ENCODE results near the gene TNFAIP1. TPM values are rescaled to one million over a fixed set of nuclear protein-coding genes. Genes with fewer than 3 reads are reported as not detected.

The TNFAIP1 gene
- total and polyA plus RNA-seq, 8 donors = 1.7 to 50.4 (median 20.3) TPM

- H3K4me3 ChIP-seq = no peak overlapping the region
- intact Hi-C loops (cut with DNase I; ENCODE audit: low total_unique reads) = no loop called here
- no peaks in the 10 kb centered on the region for H3K9me3 ChIP-seq
- WGBS, 5 donors = 31 to 61% (median 35%) methylated on average over 7 of the region's 7 CpGs
- peak; percentile 52 to 84 for DNase-seq
- H3K27me3 ChIP-seq = no peaks in the 10 kb centered on the region
- H3K4me1 ChIP-seq = peaks cover 15 to 58% (median 27%) of the 10 kb centered on the region in 4 donors
- H3K27ac ChIP-seq = peak overlapping the region; percentile 42 to 81 (median 68)
- peaks cover 31 to 53% (median 50%) of the 10 kb centered on the region in 4 donors for H3K36me3 ChIP-seq
- peak in 1 of 3 donors; percentile 36 for TF ChIP-seq POLR2AphosphoS5 (IDR thresholded peaks at IDR 0.05)
- no peak for TF ChIP-seq EP300 (IDR thresholded peaks at IDR 0.05)
Measured at GRCh38 chr17:28326114-28326513, 9.4 kb upstream of the TNFAIP1 start.

- DNase-seq = peak in 1 of 2 donors; percentile 16
- Histone ChIP-seq H3K27me3 (no peaks in the 10 kb centered on the region), H3K27ac (peak overlapping the region; percentile 12 to 81 (median 68)), H3K4me1 (peaks cover 16 to 54% (median 26%) of the 10 kb centered on the region in 4 donors), H3K36me3 (peaks cover 36 to 63% (median 59%) of the 10 kb centered on the region in 4 donors), H3K9me3 (no peaks in the 10 kb centered on the region), H3K4me3 (no peak overlapping the region)
- WGBS, 5 donors = 77 to 93% (median 85%) methylated on average over 9 of the region's 9 CpGs
- TF ChIP-seq POLR2AphosphoS5 (IDR thresholded peaks at IDR 0.05) (no peak), CTCF (IDR thresholded peaks at IDR 0.05) (no peak), POLR2A (IDR thresholded peaks at IDR 0.05) (no peak), EP300 (IDR thresholded peaks at IDR 0.05) (no peak)
- intact Hi-C loops (cut with DNase I; ENCODE audit: low total_unique reads) = no loop called here
Measured at GRCh38 chr17:28327031-28327607, 8.4 kb upstream of the TNFAIP1 start.

GRCh38 chr17:28327709-28328108, 7.9 kb upstream of the TNFAIP1 start:
- WGBS, 5 donors = 48 to 60% (median 50%) methylated on average over 3 of the region's 3 CpGs
- no peak overlapping the region for H3K27ac ChIP-seq
- intact Hi-C loops (cut with DNase I; ENCODE audit: low total_unique reads) = no loop called here
- H3K4me1 ChIP-seq = peaks cover 20 to 55% (median 27%) of the 10 kb centered on the region in 4 donors
- TF ChIP-seq EP300 (IDR thresholded peaks at IDR 0.05) (no peak), POLR2A (IDR thresholded peaks at IDR 0.05) (no peak), POLR2AphosphoS5 (IDR thresholded peaks at IDR 0.05) (no peak), CTCF (IDR thresholded peaks at IDR 0.05) (no peak)
- no peaks in the 10 kb centered on the region for H3K27me3 ChIP-seq
- DNase-seq = no peak
- H3K4me3 ChIP-seq = no peak overlapping the region
- no peaks in the 10 kb centered on the region for H3K9me3 ChIP-seq
- peaks cover 36 to 64% (median 60%) of the 10 kb centered on the region in 4 donors for H3K36me3 ChIP-seq

GRCh38 chr17:28328325-28328724, 7.2 kb upstream of the TNFAIP1 start:
- WGBS, 5 donors = 73 to 75% (median 75%) methylated on average over 4 of the region's 4 CpGs
- peaks cover 36 to 64% (median 60%) of the 10 kb centered on the region in 4 donors for H3K36me3 ChIP-seq
- peaks cover 24 to 56% (median 33%) of the 10 kb centered on the region in 4 donors for H3K4me1 ChIP-seq
- no peak overlapping the region for H3K4me3 ChIP-seq
- no peak overlapping the region for H3K27ac ChIP-seq
- TF ChIP-seq CTCF (IDR thresholded peaks at IDR 0.05) (no peak), EP300 (IDR thresholded peaks at IDR 0.05) (no peak)
- H3K27me3 ChIP-seq = no peaks in the 10 kb centered on the region
- intact Hi-C loops (cut with DNase I; ENCODE audit: low total_unique reads) = no loop called here
- H3K9me3 ChIP-seq = no peaks in the 10 kb centered on the region
- peak in 1 of 2 donors; percentile 14 for DNase-seq

GRCh38 chr17:28330671-28331070, 4.9 kb upstream of the TNFAIP1 start:
- 75 to 100% (median 91%) methylated on average over 2 to 5 of the region's 5 CpGs for WGBS, 5 donors
- Histone ChIP-seq H3K4me3 (no peak overlapping the region), H3K27ac (no peak overlapping the region), H3K4me1 (peaks cover 27 to 49% (median 36%) of the 10 kb centered on the region in 4 donors), H3K36me3 (peaks cover 36 to 64% (median 60%) of the 10 kb centered on the region in 4 donors), H3K27me3 (no peaks in the 10 kb centered on the region), H3K9me3 (no peaks in the 10 kb centered on the region)
- DNase-seq = peak in 1 of 2 donors; percentile 17
- intact Hi-C loops (cut with DNase I; ENCODE audit: low total_unique reads) = no loop called here
- TF ChIP-seq EP300 (IDR thresholded peaks at IDR 0.05) (no peak), POLR2AphosphoS5 (IDR thresholded peaks at IDR 0.05) (no peak), POLR2A (IDR thresholded peaks at IDR 0.05) (no peak), CTCF (IDR thresholded peaks at IDR 0.05) (no peak)
